Neutrophil (primary cell): ENCODE data around the gene VSTM2B.

Source experiments
- H3K27ac ChIP-seq: fragments of 200-600 bp; sonication (generic); 2 replicates; pipeline ENCODE4 v1.5.1; 2016; ENCODE audit warnings: mild to moderate bottlenecking, moderate library complexity
- H3K27me3 ChIP-seq: fragments of 200-600 bp; sonication (generic); 2 replicates; pipeline ENCODE4 v1.6.0; 2016; ENCODE audit warnings: mild to moderate bottlenecking
- H3K36me3 ChIP-seq: fragments of 200-600 bp; sonication (generic); 2 replicates; pipeline ENCODE4 v1.5.1; 2017
- H3K4me1 ChIP-seq, 2 experiments: fragments of 200-600 bp in 1 of 2; sonication (generic) in 1 of 2; 1 replicate in 1 of 2; 2 replicates in 1 of 2; pipeline versions ENCODE4 v1.5.1 to v1.6.1; 2013 to 2016; ENCODE audit warnings: low read depth in 1 of 2, low read length in 1 of 2, mild to moderate bottlenecking in 1 of 2, moderate library complexity in 1 of 2; ENCODE audit not compliant: control insufficient read depth in 1 of 2, insufficient read depth in 1 of 2
- H3K4me3 ChIP-seq, 2 experiments: fragments of 200-600 bp in 1 of 2; sonication (generic) in 1 of 2; 1 replicate in 1 of 2; 2 replicates in 1 of 2; pipeline ENCODE4 v1.5.1; 2013 to 2016; ENCODE audit warnings: low read depth in 1 of 2, low read length in 1 of 2, mild to moderate bottlenecking in 1 of 2, moderate library complexity in 1 of 2
- H3K9me3 ChIP-seq: fragments of 200-600 bp; sonication (generic); 2 replicates; pipeline ENCODE4 v1.5.1; 2016
- CTCF ChIP-seq: fragments of 200-600 bp; sonication (generic); IDR thresholded peaks from 2 replicates; pipeline ENCODE4 v1.5.1; 2016; ENCODE audit warnings: antibody characterized with exemption

VSTM2B gene

GRCh38 chr19:29530540-29531457, 5.0 kb downstream of the VSTM2B start:
- Histone ChIP-seq H3K27ac (no peak overlapping the region), H3K4me3 (no peak overlapping the region), H3K36me3 (no peaks in the 10 kb centered on the region), H3K4me1 (peaks cover 0 to 9% of the 10 kb centered on the region in 2 experiments), H3K27me3 (peaks cover 97% of the 10 kb centered on the region), H3K9me3 (no peaks in the 10 kb centered on the region)
- no peak for TF ChIP-seq CTCF

GRCh38 chr19:29531458-29532025, 5.7 kb downstream of the VSTM2B start:
- Histone ChIP-seq H3K27me3 (peaks cover 90% of the 10 kb centered on the region), H3K27ac (no peak overlapping the region), H3K36me3 (no peaks in the 10 kb centered on the region), H3K4me3 (no peak overlapping the region), H3K9me3 (no peaks in the 10 kb centered on the region), H3K4me1 (peaks cover 0 to 9% of the 10 kb centered on the region in 2 experiments)
- no peak for TF ChIP-seq CTCF

- TF ChIP-seq CTCF = no peak
- H3K27me3 ChIP-seq = peaks cover 85% of the 10 kb centered on the region
These were observed 6.3 kb downstream of the VSTM2B start for GRCh38 chr19:29532097-29532496.

GRCh38 chr19:29532956-29533355, 7.2 kb downstream of the VSTM2B start:
- no peak overlapping the region for H3K27ac ChIP-seq
- no peak overlapping the region for H3K4me3 ChIP-seq
- no peak for TF ChIP-seq CTCF
- peaks cover 0 to 9% of the 10 kb centered on the region in 2 experiments for H3K4me1 ChIP-seq
- H3K9me3 ChIP-seq = no peaks in the 10 kb centered on the region
- peaks cover 83% of the 10 kb centered on the region for H3K27me3 ChIP-seq
- H3K36me3 ChIP-seq = no peaks in the 10 kb centered on the region

More at GRCh38 chr19:29532097-29532496, 6.3 kb downstream of the VSTM2B start:
- H3K4me1 ChIP-seq = peaks cover 0 to 9% of the 10 kb centered on the region in 2 experiments
- no peak overlapping the region for H3K4me3 ChIP-seq
- H3K27ac ChIP-seq = no peak overlapping the region
- H3K9me3 ChIP-seq = no peaks in the 10 kb centered on the region
- no peaks in the 10 kb centered on the region for H3K36me3 ChIP-seq

- Histone ChIP-seq H3K4me1 (peaks cover 0 to 2% of the 10 kb centered on the region in 2 experiments), H3K36me3 (no peaks in the 10 kb centered on the region), H3K4me3 (no peak overlapping the region), H3K27ac (no peak overlapping the region), H3K27me3 (peaks cover 74% of the 10 kb centered on the region), H3K9me3 (no peaks in the 10 kb centered on the region)
- no peak for TF ChIP-seq CTCF
These were observed 8.1 kb downstream of the VSTM2B start for GRCh38 chr19:29533578-29534544.
